Stimulated activated CD4-positive, alpha-beta T cell treated with anti-CD3 and anti-CD28 coated beads, Interleukin-12 subunit alpha, Interleukin-12 subunit beta, amount 100 ng/mL, for 48 hours (primary cell): ENCODE measurements around the gene PRADC1.
"Not testable (repeated sequence)": the region's sequence is repeated elsewhere in the genome, so short reads cannot be mapped to it uniquely, and the experiment has no call there.

Source experiments
- DNase-seq, 3 donors: peaks; one replicate each; pipeline ENCODE4 v3.0.0-alpha.2; 2020; ENCODE audit warnings: low read depth in 2 of 3, low spot score in 1 of 3

Gene PRADC1

DNA sequence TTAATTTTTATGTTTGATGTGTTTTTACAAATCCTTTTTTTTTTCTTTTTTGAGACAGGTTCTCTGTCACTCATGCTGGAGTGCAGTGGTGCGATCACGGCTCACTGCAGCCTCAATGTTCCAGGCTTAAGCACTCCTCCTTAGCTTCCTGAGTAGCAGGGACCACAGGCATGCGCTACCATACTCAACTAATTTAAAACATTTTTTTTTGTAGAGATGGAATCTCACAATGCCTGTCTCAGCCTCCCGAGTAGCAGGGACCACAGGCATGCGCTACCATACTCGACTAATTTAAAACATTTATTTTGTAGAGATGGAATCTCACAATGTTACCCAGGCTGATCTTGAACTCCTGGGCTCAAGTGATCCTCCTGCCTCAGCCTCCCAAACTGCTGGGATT lies 27.4 kb downstream of the PRADC1 start:
- no peak for DNase-seq

DNA sequence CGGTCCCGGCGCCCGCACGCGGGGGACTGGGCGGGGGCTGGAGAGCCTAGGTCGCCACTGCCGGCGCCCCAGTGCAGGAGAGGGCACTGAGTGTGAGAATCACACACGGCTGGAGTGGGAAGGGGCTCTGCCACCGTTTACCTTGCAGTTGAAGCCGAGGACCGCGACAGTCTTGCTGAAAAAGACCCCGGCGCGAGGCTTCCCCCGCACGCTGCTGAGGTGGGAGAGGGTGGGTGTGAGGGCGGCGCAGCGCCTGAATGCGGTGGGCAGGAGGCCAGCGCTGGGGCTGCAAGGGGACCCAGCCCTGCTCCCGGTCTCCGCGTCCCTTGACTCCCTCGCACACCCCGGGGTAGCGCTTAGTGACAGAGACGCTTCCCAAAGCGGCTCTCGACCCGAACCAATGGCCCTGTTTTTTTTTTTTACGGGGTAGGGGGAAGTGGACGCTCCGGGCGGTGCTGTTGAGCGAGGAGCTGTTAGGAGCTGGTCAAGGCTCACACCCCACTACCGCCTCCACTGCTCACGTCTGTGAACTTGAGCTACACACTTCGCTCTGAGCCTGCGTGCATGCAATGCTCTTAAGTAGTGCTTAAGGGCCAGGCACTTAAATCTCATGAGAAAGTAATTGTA lies 29.9 kb downstream of the PRADC1 start:
- no peak for DNase-seq

DNA sequence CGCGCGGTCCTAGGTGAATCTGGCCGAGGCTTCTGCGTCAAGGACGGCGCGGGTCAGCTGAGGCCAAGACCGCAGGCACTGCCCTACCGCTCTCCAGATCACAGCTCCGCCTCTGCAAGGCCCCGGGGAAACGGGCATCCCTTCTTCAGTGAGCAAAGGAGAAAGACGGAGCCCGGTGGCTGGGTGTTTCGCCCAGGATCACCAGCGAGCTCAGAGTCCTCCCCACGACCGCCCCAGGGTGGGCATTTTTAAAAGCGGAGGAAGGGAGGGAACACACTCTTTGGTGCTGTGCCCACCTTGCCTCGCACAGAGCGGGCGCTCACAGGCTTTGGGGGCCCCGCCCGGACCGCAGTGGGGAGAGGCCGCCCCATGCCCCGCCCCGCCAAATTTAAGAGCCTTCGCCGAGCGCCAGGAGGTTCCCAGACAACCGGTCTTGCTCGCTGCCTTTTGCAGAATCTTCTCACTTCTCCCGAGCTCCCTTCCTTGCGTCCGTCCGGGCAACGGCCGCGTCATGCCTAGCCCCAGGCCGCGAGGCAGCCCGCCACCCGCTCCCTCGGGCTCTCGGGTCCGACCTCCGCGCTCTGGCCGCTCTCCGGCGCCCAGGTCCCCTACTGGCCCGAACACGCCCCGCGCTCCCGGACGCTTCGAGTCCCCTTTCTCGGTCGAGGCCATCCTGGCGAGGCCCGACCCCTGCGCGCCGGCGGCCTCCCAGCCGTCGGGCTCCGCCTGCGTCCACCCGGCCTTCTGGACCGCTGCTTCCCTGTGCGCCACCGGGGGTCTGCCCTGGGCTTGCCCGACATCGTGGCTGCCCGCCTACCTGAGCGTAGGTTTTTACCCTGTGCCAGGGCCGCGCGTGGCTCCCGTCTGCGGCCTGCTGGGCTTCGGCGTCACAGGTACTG lies 30.6 kb downstream of the PRADC1 start, which contains the start of gene NOTO:
Gene NOTO, plus strand, starts transcription at position 419 of the 899 bp plus-strand sequence. Its CDS starts 93 bp downstream, at position 512.
- no peak for DNase-seq

DNA sequence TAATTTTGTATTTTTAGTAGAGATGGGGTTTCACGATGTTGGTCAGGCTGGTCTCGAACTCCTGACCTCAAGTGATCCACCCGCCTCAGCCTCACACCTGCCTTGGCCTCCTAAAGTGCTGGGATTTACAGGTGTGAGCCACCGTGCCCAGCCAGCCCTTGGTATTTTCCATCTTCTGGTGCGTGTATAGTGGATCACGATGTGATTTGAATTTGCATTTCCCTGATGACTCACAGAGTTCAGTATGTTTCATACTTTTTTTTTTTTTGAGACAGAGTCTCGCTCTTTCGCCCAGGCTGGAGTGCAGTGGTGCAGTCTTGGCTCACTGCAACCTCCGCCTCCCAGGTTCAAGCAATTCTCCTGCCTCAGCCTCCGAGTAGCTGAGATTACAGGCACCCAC lies 32.8 kb downstream of the PRADC1 start:
- not testable (repeated sequence) for DNase-seq

DNA sequence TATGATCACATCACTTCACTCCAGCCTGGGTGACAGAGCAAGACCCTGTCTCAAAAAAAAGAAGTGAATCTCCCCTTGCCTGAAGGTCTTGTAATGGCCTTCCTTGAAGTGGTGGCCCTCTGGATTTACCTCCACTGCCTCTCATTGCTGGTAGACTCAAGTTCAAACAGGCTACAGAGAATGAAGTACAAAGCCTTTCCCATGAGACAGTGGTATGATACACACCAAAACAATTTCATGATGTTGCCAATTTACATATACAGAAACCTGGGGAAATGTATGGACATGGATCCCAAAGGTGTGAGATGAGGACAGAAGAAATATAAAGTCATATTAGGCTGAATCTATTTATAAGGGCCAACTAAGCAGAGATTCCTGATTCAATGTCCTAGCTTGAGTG lies 35.5 kb downstream of the PRADC1 start:
- no peak for DNase-seq

DNA sequence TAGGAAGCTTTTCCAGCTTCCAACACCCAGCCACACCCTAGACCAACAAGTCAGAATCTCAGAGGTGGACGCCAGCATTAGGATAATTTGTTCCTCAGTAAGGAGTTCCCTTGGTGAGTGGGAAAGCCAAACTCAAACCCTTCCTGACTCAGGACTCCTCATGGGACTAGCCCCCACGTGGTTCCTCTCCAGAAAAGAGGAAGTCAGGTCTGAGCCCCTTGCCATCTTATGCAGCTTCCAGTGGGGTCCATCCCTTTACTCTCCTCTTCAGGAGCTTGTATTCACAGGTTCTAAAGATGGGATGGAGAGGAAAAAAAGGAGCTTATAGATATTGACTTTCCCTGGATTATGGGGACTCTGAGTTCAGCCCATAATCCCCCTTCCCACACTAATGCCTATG lies 45.5 kb downstream of the PRADC1 start:
- DNase-seq, result no peak

DNA sequence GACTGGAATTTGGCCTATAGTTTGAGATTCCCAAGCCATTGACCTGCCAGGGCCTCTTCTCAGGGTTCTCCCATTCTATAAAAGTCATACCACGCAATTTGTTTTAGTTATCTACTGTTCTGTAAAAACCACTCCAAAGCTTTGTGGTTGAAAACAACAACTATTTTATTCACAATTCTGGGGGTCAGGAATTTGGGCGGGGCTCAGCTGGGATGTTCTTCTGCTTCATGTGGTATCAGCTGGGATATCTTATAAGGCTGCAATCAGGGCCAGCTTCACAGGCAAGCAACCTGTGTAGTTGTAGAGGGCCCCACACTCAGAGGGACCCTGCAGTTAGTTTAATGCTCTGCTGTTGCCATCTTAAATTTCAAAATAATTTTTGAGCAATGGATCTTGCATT lies 47.1 kb downstream of the PRADC1 start:
- DNase-seq, result no peak
